Stimulated activated CD4-positive, alpha-beta T cell treated with anti-CD3 and anti-CD28 coated beads, Interleukin-4, amount 100 ng/mL, for 24 hours (primary cell): ENCODE results near the gene MIPEP.
"Not testable (repeated sequence)": the region's sequence is repeated elsewhere in the genome, so short reads cannot be mapped to it uniquely, and the experiment has no call there.

ENCODE experiments used
- DNase-seq: peaks from one replicate; pipeline ENCODE4 v3.0.0-alpha.2; 2020

MIPEP gene

GRCh38 chr13:23884361-23884760, 4.8 kb downstream of the MIPEP start:
- DNase-seq, result not testable (repeated sequence)

GRCh38 chr13:23883255-23883654, 5.9 kb downstream of the MIPEP start:
- no peak for DNase-seq

GRCh38 chr13:23881402-23881800, 7.8 kb downstream of the MIPEP start:
- DNase-seq, result not testable (repeated sequence)

GRCh38 chr13:23880493-23881401, 8.5 kb downstream of the MIPEP start:
- DNase-seq, result not testable (repeated sequence)

- DNase-seq, result no peak
These were observed 11.9 kb downstream of the MIPEP start for GRCh38 chr13:23877286-23877685.

GRCh38 chr13:23876265-23876664, 12.9 kb downstream of the MIPEP start:
- no peak for DNase-seq

GRCh38 chr13:23871616-23872220, 17.5 kb downstream of the MIPEP start:
- DNase-seq, result no peak

- no peak for DNase-seq
These were observed 18.7 kb downstream of the MIPEP start for GRCh38 chr13:23870356-23871140.

GRCh38 chr13:23868521-23868920, 20.7 kb downstream of the MIPEP start:
- DNase-seq, result no peak

GRCh38 chr13:23867027-23867491, 22.1 kb downstream of the MIPEP start:
- DNase-seq, result no peak

GRCh38 chr13:23866420-23867026, 22.7 kb downstream of the MIPEP start:
- no peak for DNase-seq

- no peak for DNase-seq
These were observed 23.3 kb downstream of the MIPEP start for GRCh38 chr13:23865906-23866305.

- no peak for DNase-seq
These were observed 24.2 kb downstream of the MIPEP start for GRCh38 chr13:23865026-23865425.

GRCh38 chr13:23861310-23861709, 27.9 kb downstream of the MIPEP start:
- DNase-seq, result no peak

GRCh38 chr13:23859904-23860303, 29.3 kb downstream of the MIPEP start:
- DNase-seq, result no peak

GRCh38 chr13:23859455-23859854, 29.7 kb downstream of the MIPEP start:
- DNase-seq, result no peak

GRCh38 chr13:23858546-23858945, 30.7 kb downstream of the MIPEP start:
- DNase-seq, result no peak

- no peak for DNase-seq
These were observed 33.0 kb downstream of the MIPEP start for GRCh38 chr13:23856008-23856750.

GRCh38 chr13:23855360-23855759, 33.8 kb downstream of the MIPEP start:
- DNase-seq, result no peak

GRCh38 chr13:23852351-23852750, 36.8 kb downstream of the MIPEP start:
- DNase-seq, result no peak

GRCh38 chr13:23851106-23851505, 38.1 kb downstream of the MIPEP start:
- DNase-seq, result no peak

GRCh38 chr13:23850134-23850533, 39.1 kb downstream of the MIPEP start:
- DNase-seq, result no peak
